ENCODE data around the gene PROSER3. TPM values are rescaled to one million over a fixed set of nuclear protein-coding genes. Genes with fewer than 3 reads are reported as not detected.

The PROSER3 gene
- total and polyA plus RNA-seq, 8 donors: 7.2 to 19.6 (median 8.6) TPM

GRCh38 chr19:35780717-35781116 lies 22.7 kb downstream of the PROSER3 start:
- no peak for FAIRE-seq
- WGBS, 2 donors: 95 to 97% methylated on average over 20 of the region's 20 CpGs

GRCh38 chr19:35781650-35782049 lies 23.7 kb downstream of the PROSER3 start:
- FAIRE-seq (no peak), ATAC-seq (no peak), DNase-seq (no peak)
- Histone ChIP-seq H3K4me3 (no peak overlapping the region), H3K36me3 (no peaks in the 10 kb centered on the region), H3K27me3 (no peaks in the 10 kb centered on the region), H3K27ac (no peak overlapping the region), H3K9me3 (no peaks in the 10 kb centered on the region), H3K4me1 (no peaks in the 10 kb centered on the region)
- intact Hi-C loops (cut with DNase I): no loop called here
- WGBS, 2 donors: 85 to 90% methylated on average over 7 to 9 of the region's 9 CpGs
- TF ChIP-seq CTCF (IDR thresholded peaks at IDR 0.05): no peak

More at GRCh38 chr19:35780717-35781116, 22.7 kb downstream of the PROSER3 start:
- ATAC-seq (no peak), DNase-seq (no peak)
- Histone ChIP-seq H3K4me1 (no peaks in the 10 kb centered on the region), H3K27ac (no peak overlapping the region), H3K9me3 (no peaks in the 10 kb centered on the region), H3K36me3 (no peaks in the 10 kb centered on the region), H3K4me3 (no peak overlapping the region), H3K27me3 (no peaks in the 10 kb centered on the region)
- no peak for TF ChIP-seq CTCF (IDR thresholded peaks at IDR 0.05)
- intact Hi-C loops (cut with DNase I): no loop called here

- Histone ChIP-seq H3K4me3 (no peak overlapping the region), H3K27ac (no peak overlapping the region), H3K4me1 (no peaks in the 10 kb centered on the region), H3K27me3 (no peaks in the 10 kb centered on the region), H3K36me3 (no peaks in the 10 kb centered on the region), H3K9me3 (no peaks in the 10 kb centered on the region)
- WGBS, 2 donors: 93 to 95% methylated on average over 10 to 12 of the region's 12 CpGs
- no peak for TF ChIP-seq CTCF (IDR thresholded peaks at IDR 0.05)
- ATAC-seq (no peak), FAIRE-seq (no peak), DNase-seq (no peak)
- intact Hi-C loops (cut with DNase I): no loop called here
These were observed 24.6 kb downstream of the PROSER3 start for GRCh38 chr19:35782589-35782988.

GRCh38 chr19:35783469-35784434 lies 25.8 kb downstream of the PROSER3 start:
- DNase-seq (peak in 1 of 6 donors; percentile 49), FAIRE-seq (no peak), ATAC-seq (no peak)
- intact Hi-C loops (cut with DNase I): no loop called here
- 89 to 90% methylated on average over 23 to 28 of the region's 28 CpGs for WGBS, 2 donors
- Histone ChIP-seq H3K4me1 (no peaks in the 10 kb centered on the region), H3K4me3 (no peak overlapping the region), H3K9me3 (no peaks in the 10 kb centered on the region), H3K27me3 (no peaks in the 10 kb centered on the region), H3K36me3 (no peaks in the 10 kb centered on the region), H3K27ac (no peak overlapping the region)
- TF ChIP-seq CTCF (IDR thresholded peaks at IDR 0.05): no peak
